NCI-H2029 treated with DMSO at 0.1 percent for 48 hours (cell line): ENCODE results near the gene ASPM.
"Not testable (repeated sequence)": the region's sequence is repeated elsewhere in the genome, so short reads cannot be mapped to it uniquely, and the experiment has no call there.

Experiments
- DNase-seq: peaks from one replicate; lab custom pipeline; 2025; lab: John Stamatoyannopoulos, UW

Gene ASPM

GRCh38 chr1:197143276-197143675 is 3.2 kb downstream of the ASPM start:
- DNase-seq, result no peak

GRCh38 chr1:197141575-197141974 is 4.9 kb downstream of the ASPM start:
- no peak for DNase-seq

- no peak for DNase-seq
Observed at GRCh38 chr1:197140121-197140520, 6.3 kb downstream of the ASPM start.

- DNase-seq, result no peak
Observed at GRCh38 chr1:197139169-197139568, 7.3 kb downstream of the ASPM start.

GRCh38 chr1:197137322-197137721 is 9.1 kb downstream of the ASPM start:
- DNase-seq, result no peak

GRCh38 chr1:197130677-197131304 is 15.7 kb downstream of the ASPM start:
- DNase-seq, result no peak

- no peak for DNase-seq
Observed at GRCh38 chr1:197129698-197130097, 16.8 kb downstream of the ASPM start.

- no peak for DNase-seq
Observed at GRCh38 chr1:197127246-197127912, 19.1 kb downstream of the ASPM start.

- DNase-seq, result no peak
Observed at GRCh38 chr1:197126691-197127090, 19.8 kb downstream of the ASPM start.

- DNase-seq, result no peak
Observed at GRCh38 chr1:197124376-197124775, 22.1 kb downstream of the ASPM start.

- no peak for DNase-seq
Observed at GRCh38 chr1:197116156-197116555, 30.3 kb downstream of the ASPM start.

- no peak for DNase-seq
Observed at GRCh38 chr1:197106869-197107268, 39.6 kb downstream of the ASPM start.

GRCh38 chr1:197103300-197103699 is 43.2 kb downstream of the ASPM start:
- DNase-seq, result no peak

GRCh38 chr1:197101978-197102377 is 44.5 kb downstream of the ASPM start:
- no peak for DNase-seq

GRCh38 chr1:197100677-197101076 is 45.8 kb downstream of the ASPM start:
- DNase-seq, result no peak

- no peak for DNase-seq
Observed at GRCh38 chr1:197099444-197099843, 47.0 kb downstream of the ASPM start.

GRCh38 chr1:197096971-197097370 is 49.5 kb downstream of the ASPM start:
- not testable (repeated sequence) for DNase-seq

- DNase-seq, result no peak
Observed at GRCh38 chr1:197096137-197096536, 50.3 kb downstream of the ASPM start.

GRCh38 chr1:197093226-197093885 is 53.1 kb downstream of the ASPM start:
- DNase-seq, result no peak

GRCh38 chr1:197092491-197093023 is 53.9 kb downstream of the ASPM start:
- no peak for DNase-seq

- no peak for DNase-seq
Observed at GRCh38 chr1:197083474-197083873, 63.0 kb downstream of the ASPM start.

GRCh38 chr1:197081117-197081753 is 65.2 kb downstream of the ASPM start:
- no peak for DNase-seq

- DNase-seq, result no peak
Observed at GRCh38 chr1:197080323-197080722, 66.1 kb downstream of the ASPM start.
